ENCODE data around the gene PNLIPRP3.
"Not testable (repeated sequence)": the region's sequence is repeated elsewhere in the genome, so short reads cannot be mapped to it uniquely, and the experiment has no call there.

Gene PNLIPRP3

GRCh38 chr10:116427671-116428070 is at the start of gene PNLIPRP3:
TSS of gene PNLIPRP3 (plus strand) at chr10:116427847. CDS start at chr10:116428013, 166 bp downstream.
- no peak for DNase-seq

- DNase-seq = no peak
Observed at GRCh38 chr10:116382290-116382689, 45.4 kb upstream of the PNLIPRP3 start.

GRCh38 chr10:116385311-116385710 is 42.3 kb upstream of the PNLIPRP3 start:
- DNase-seq = no peak

GRCh38 chr10:116385994-116386809 is 41.4 kb upstream of the PNLIPRP3 start:
- peak; percentile 54 for DNase-seq

- not testable (repeated sequence) for DNase-seq
Observed at GRCh38 chr10:116393246-116393831, 34.3 kb upstream of the PNLIPRP3 start.

GRCh38 chr10:116395223-116395985 is 32.2 kb upstream of the PNLIPRP3 start:
- DNase-seq = no peak

- no peak for DNase-seq
Observed at GRCh38 chr10:116398224-116398623, 29.4 kb upstream of the PNLIPRP3 start.

GRCh38 chr10:116402858-116403257 is 24.8 kb upstream of the PNLIPRP3 start:
- no peak for DNase-seq

GRCh38 chr10:116403740-116404250 is 23.9 kb upstream of the PNLIPRP3 start:
- DNase-seq = no peak

GRCh38 chr10:116408719-116409118 is 18.9 kb upstream of the PNLIPRP3 start:
- DNase-seq = no peak

- no peak for DNase-seq
Observed at GRCh38 chr10:116410351-116410750, 17.3 kb upstream of the PNLIPRP3 start.

GRCh38 chr10:116417821-116418220 is 9.8 kb upstream of the PNLIPRP3 start:
- DNase-seq = no peak

GRCh38 chr10:116418389-116418788 is 9.3 kb upstream of the PNLIPRP3 start:
- no peak for DNase-seq

- DNase-seq = no peak
Observed at GRCh38 chr10:116421815-116422214, 5.8 kb upstream of the PNLIPRP3 start.

GRCh38 chr10:116429288-116429977 is 1.8 kb downstream of the PNLIPRP3 start:
- DNase-seq = no peak

- DNase-seq = no peak
Observed at GRCh38 chr10:116430288-116430687, 2.6 kb downstream of the PNLIPRP3 start.

- DNase-seq = no peak
Observed at GRCh38 chr10:116431598-116431997, 4.0 kb downstream of the PNLIPRP3 start.

GRCh38 chr10:116437076-116437692 is 9.5 kb downstream of the PNLIPRP3 start:
- DNase-seq = peak; percentile 12

- DNase-seq = no peak
Observed at GRCh38 chr10:116440330-116441030, 12.8 kb downstream of the PNLIPRP3 start.

GRCh38 chr10:116444527-116445142 is 17.0 kb downstream of the PNLIPRP3 start:
- DNase-seq = peak; percentile 67

GRCh38 chr10:116450861-116451260 is 23.2 kb downstream of the PNLIPRP3 start:
- peak; percentile 28 for DNase-seq
